HEK293 (cell line): ENCODE results near the gene ECSIT.

Experiments used
- ELK4 ChIP-seq: IDR thresholded peaks from 2 replicates; pipeline ENCODE4 v1.6.1; 2011; ENCODE audit warnings: mild to moderate bottlenecking, low read depth, low read length, borderline replicate concordance
- FEZF1 ChIP-seq: fragments of 450-650 bp; formaldehyde crosslinking; IDR thresholded peaks from 2 replicates; pipeline ENCODE4 v1.5.1; 2016; ENCODE audit warnings: missing biosample characterization, missing genetic modification characterization
- GLIS1 ChIP-seq: fragments of 450-650 bp; formaldehyde crosslinking; IDR thresholded peaks from 2 replicates; pipeline ENCODE4 v1.5.1; 2016; ENCODE audit warnings: missing biosample characterization, missing genetic modification characterization
- INSM2 ChIP-seq: fragments of 450-650 bp; formaldehyde crosslinking; IDR thresholded peaks from 2 replicates; pipeline ENCODE4 v1.5.1; 2016; ENCODE audit warnings: missing biosample characterization, missing genetic modification characterization
- OSR2 ChIP-seq: fragments of 450-650 bp; formaldehyde crosslinking; IDR thresholded peaks from 2 replicates; pipeline ENCODE4 v1.5.1; 2016; ENCODE audit warnings: missing biosample characterization, missing genetic modification characterization
- PBX3 ChIP-seq: sonication (generic); formaldehyde crosslinking; IDR thresholded peaks from 2 replicates; pipeline ENCODE4 v1.8.1; 2022; ENCODE audit warnings: mild to moderate bottlenecking, moderate library complexity, missing genetic modification reagents
- SP2 ChIP-seq: fragments of 450-650 bp; formaldehyde crosslinking; IDR thresholded peaks from 2 replicates; pipeline ENCODE4 v1.5.1; 2016; ENCODE audit warnings: missing biosample characterization, missing genetic modification characterization
- TCF7L2 ChIP-seq: IDR thresholded peaks from 2 replicates; pipeline ENCODE4 v1.6.1; 2011; ENCODE audit warnings: low read depth, mild to moderate bottlenecking, inconsistent platforms, low read length, moderate library complexity, borderline replicate concordance
- ZBTB1 ChIP-seq: fragments of 450-650 bp; formaldehyde crosslinking; IDR thresholded peaks from 2 replicates; pipeline ENCODE4 v1.5.1; 2016; ENCODE audit warnings: missing biosample characterization, missing genetic modification characterization
- ZBTB10 ChIP-seq: fragments of 450-650 bp; formaldehyde crosslinking; IDR thresholded peaks from 2 replicates; pipeline ENCODE4 v1.5.1; 2016; ENCODE audit warnings: missing biosample characterization, missing genetic modification characterization
- ZFP69B ChIP-seq: fragments of 450-650 bp; formaldehyde crosslinking; IDR thresholded peaks from 2 replicates; pipeline ENCODE4 v1.5.1; 2016; ENCODE audit warnings: missing biosample characterization, missing genetic modification characterization
- ZNF18 ChIP-seq: fragments of 450-650 bp; formaldehyde crosslinking; IDR thresholded peaks from 2 replicates; pipeline ENCODE4 v1.5.1; 2016; ENCODE audit warnings: missing biosample characterization, missing genetic modification characterization
- ZNF239 ChIP-seq: fragments of 450-650 bp; formaldehyde crosslinking; IDR thresholded peaks from 2 replicates; pipeline ENCODE4 v1.5.1; 2016; ENCODE audit warnings: missing biosample characterization, missing genetic modification characterization
- ZNF274 ChIP-seq, 2 experiments: fragments of 200-500 bp in 1 of 2; fragments of 450-650 bp in 1 of 2; sonication (Bioruptor generic) in 1 of 2; formaldehyde crosslinking in 1 of 2; IDR thresholded peaks; 2 replicates each; pipeline versions ENCODE4 v1.5.1 to v1.6.1; 2014 to 2016; ENCODE audit warnings: borderline replicate concordance in 1 of 2, inconsistent platforms in 1 of 2, low read length in 1 of 2, missing biosample characterization in 1 of 2, missing genetic modification characterization in 1 of 2
- ZNF280C ChIP-seq: fragments of 450-650 bp; formaldehyde crosslinking; IDR thresholded peaks from 2 replicates; pipeline ENCODE4 v1.5.1; 2016; ENCODE audit warnings: missing biosample characterization, missing genetic modification characterization
- ZNF394 ChIP-seq: fragments of 450-650 bp; formaldehyde crosslinking; IDR thresholded peaks from 2 replicates; pipeline ENCODE4 v1.5.1; 2016; ENCODE audit warnings: missing biosample characterization, missing genetic modification characterization, mild to moderate bottlenecking, moderate library complexity, borderline replicate concordance
- ZNF488 ChIP-seq: fragments of 450-650 bp; formaldehyde crosslinking; IDR thresholded peaks from 2 replicates; pipeline ENCODE4 v1.5.1; 2016; ENCODE audit warnings: missing biosample characterization, missing genetic modification characterization
- ZNF521 ChIP-seq: fragments of 450-650 bp; formaldehyde crosslinking; IDR thresholded peaks from 2 replicates; pipeline ENCODE4 v1.5.1; 2017; ENCODE audit warnings: missing biosample characterization, mild to moderate bottlenecking, missing genetic modification characterization
- ZNF558 ChIP-seq: fragments of 450-650 bp; formaldehyde crosslinking; IDR thresholded peaks from 2 replicates; pipeline ENCODE4 v1.5.1; 2016; ENCODE audit warnings: missing biosample characterization, missing genetic modification characterization
- ZNF629 ChIP-seq: fragments of 450-650 bp; formaldehyde crosslinking; IDR thresholded peaks from 2 replicates; pipeline ENCODE4 v1.5.1; 2017; ENCODE audit warnings: missing biosample characterization, missing genetic modification characterization
- ZNF645 ChIP-seq: fragments of 450-650 bp; formaldehyde crosslinking; IDR thresholded peaks from 2 replicates; pipeline ENCODE4; 2016; ENCODE audit warnings: missing biosample characterization, missing genetic modification characterization
- ZNF76 ChIP-seq: fragments of 450-650 bp; formaldehyde crosslinking; IDR thresholded peaks from 2 replicates; pipeline ENCODE4; 2016; ENCODE audit warnings: low read depth, missing biosample characterization, missing genetic modification characterization, borderline replicate concordance
- ZSCAN5A ChIP-seq: fragments of 450-650 bp; formaldehyde crosslinking; IDR thresholded peaks from 2 replicates; pipeline ENCODE4 v1.5.1; 2016; ENCODE audit warnings: missing biosample characterization, missing genetic modification characterization

The ECSIT gene

GRCh38 chr19:11482384-11483050 is 46.4 kb downstream of the ECSIT start (continued):
- TF ChIP-seq OSR2 (tag by site-specific recombination) (peak; percentile 57; the same call in 1 of the 2 replicates), ZNF629 (tag by site-specific recombination) (peak; percentile 63), SP2 (tag by site-specific recombination) (peak; percentile 81), ZNF488 (tag by site-specific recombination) (no peak), ZNF18 (tag by site-specific recombination) (peak; percentile 52; the same call in 1 of the 2 replicates), ZNF645 (tag by site-specific recombination) (no peak), FEZF1 (tag by site-specific recombination) (0 out of 2 replicates have a peak, but pooled peaks have one; percentile 9), PBX3 (peak; percentile 68; the same call in 1 of the 2 replicates), ZNF558 (tag by site-specific recombination) (no peak), GLIS1 (tag by site-specific recombination) (peak; percentile 51; the same call in 1 of the 2 replicates), ZNF280C (no peak), ZNF239 (tag by site-specific recombination) (0 out of 2 replicates have a peak, but pooled peaks have one; percentile 58), ZBTB1 (tag by site-specific recombination) (0 out of 2 replicates have a peak, but pooled peaks have one; percentile 40), ZFP69B (peak; percentile 95), INSM2 (tag by site-specific recombination) (peak; percentile 75), ZNF274 (IDR thresholded peaks at IDR 0.05; ENCODE audit: low read length) (no peak), ZNF274 (tag by site-specific recombination; IDR thresholded peaks at IDR 0.05; ENCODE audit: borderline replicate concordance) (no peak), ZNF521 (tag by site-specific recombination) (no peak), ELK4 (no peak), ZBTB10 (tag by site-specific recombination) (peak; percentile 98), ZSCAN5A (peak; percentile 88), ZNF394 (tag by site-specific recombination) (peak; percentile 64; the same call in 1 of the 2 replicates), TCF7L2 (no peak), ZNF76 (tag by site-specific recombination) (peak; percentile 75; the same call in 1 of the 2 replicates)
